ENCODE data around the gene JPH2.

The JPH2 gene

GRCh38 chr20:44068316-44069201 lies 118.4 kb downstream of the JPH2 start:
- no peak for DNase-seq (ENCODE audit: low spot score)
- TF ChIP-seq, protein P1, sequence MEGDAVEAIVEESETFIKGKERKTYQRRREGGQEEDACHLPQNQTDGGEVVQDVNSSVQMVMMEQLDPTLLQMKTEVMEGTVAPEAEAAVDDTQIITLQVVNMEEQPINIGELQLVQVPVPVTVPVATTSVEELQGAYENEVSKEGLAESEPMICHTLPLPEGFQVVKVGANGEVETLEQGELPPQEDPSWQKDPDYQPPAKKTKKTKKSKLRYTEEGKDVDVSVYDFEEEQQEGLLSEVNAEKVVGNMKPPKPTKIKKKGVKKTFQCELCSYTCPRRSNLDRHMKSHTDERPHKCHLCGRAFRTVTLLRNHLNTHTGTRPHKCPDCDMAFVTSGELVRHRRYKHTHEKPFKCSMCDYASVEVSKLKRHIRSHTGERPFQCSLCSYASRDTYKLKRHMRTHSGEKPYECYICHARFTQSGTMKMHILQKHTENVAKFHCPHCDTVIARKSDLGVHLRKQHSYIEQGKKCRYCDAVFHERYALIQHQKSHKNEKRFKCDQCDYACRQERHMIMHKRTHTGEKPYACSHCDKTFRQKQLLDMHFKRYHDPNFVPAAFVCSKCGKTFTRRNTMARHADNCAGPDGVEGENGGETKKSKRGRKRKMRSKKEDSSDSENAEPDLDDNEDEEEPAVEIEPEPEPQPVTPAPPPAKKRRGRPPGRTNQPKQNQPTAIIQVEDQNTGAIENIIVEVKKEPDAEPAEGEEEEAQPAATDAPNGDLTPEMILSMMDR (IDR thresholded peaks at IDR 0.05; ENCODE audit: borderline replicate concordance, control extremely low read depth, extremely low read depth, insufficient read depth, missing control alignments): no peak
- in situ Hi-C loops (cut with MboI; ENCODE audit: low sequenced_read_pairs, unreplicated experiment): no loop called here

DNA sequence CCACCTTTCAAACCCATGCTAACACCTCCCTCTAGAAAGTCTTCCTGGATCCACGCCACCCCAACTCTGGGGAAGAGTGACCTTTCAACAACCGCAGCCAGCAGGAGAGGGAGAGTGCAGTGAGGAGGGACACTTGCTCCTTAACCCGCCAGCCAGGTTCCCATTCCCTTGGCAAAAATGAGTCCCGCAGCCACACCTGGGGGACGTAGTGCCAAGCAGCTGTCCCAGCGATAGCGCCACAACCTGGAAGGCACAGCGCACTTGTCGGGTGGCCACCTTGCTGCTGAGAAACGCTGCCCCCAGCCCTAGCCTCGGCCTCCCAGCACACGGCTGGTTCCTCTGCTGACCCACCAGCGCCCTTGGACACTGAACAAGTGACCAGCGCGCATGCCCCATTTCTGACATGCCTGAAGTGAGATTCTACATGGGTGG lies 119.3 kb downstream of the JPH2 start:
- in situ Hi-C loops (cut with MboI; ENCODE audit: low sequenced_read_pairs, unreplicated experiment): no loop called here
- TF ChIP-seq, protein P1 (IDR thresholded peaks at IDR 0.05; ENCODE audit: borderline replicate concordance, control extremely low read depth, extremely low read depth, insufficient read depth, missing control alignments): no peak
- no peak for DNase-seq (ENCODE audit: low spot score)

DNA sequence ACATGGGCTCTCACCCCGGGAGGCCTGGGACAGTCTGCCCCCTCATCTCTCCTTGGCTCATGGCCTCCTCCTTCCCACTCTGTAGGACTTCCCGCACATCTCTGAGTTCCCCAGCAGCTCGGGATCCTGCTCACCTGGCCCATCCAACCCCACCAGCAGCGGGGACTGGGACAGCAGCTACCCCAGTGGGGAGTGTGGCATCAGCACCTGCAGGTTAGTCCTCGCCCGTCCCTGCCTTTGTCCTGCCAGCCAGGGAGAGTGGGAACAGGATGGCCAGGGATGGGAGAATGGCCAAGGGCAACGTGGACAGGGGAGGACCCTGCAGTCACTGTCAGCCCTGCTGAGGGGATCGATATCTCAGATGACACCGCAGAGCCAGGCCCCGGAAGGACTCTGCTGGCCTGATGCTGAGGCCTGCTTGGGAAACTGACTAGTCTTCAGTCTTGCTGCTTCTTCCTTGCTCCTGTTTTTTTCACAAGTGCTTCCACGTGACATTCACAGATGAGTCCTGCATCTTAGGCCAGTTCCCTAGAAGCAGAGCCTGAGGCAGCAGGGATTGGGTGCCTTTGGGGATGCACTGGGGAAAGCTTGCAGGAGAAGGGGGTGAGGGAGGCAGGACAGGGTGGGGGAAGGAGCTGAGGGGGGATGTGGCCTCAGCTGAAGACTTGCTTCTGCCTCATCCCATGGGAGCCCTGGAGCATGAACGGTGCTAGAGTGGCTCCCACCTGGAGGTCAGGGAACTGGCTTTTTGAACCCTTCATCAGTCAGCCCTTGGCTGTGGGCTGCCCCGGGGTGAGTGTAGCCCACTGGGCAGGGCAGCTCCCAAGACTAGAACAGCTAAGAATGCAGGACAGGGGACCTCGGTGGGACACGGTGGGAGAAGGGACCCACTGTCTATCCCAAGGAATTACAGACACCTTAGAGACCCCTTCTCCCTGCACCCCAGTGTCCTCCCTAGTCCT lies 120.1 kb downstream of the JPH2 start:
- TF ChIP-seq, protein P1 (IDR thresholded peaks at IDR 0.05; ENCODE audit: borderline replicate concordance, control extremely low read depth, extremely low read depth, insufficient read depth, missing control alignments): no peak
- in situ Hi-C loops (cut with MboI; ENCODE audit: low sequenced_read_pairs, unreplicated experiment): no loop called here

DNA sequence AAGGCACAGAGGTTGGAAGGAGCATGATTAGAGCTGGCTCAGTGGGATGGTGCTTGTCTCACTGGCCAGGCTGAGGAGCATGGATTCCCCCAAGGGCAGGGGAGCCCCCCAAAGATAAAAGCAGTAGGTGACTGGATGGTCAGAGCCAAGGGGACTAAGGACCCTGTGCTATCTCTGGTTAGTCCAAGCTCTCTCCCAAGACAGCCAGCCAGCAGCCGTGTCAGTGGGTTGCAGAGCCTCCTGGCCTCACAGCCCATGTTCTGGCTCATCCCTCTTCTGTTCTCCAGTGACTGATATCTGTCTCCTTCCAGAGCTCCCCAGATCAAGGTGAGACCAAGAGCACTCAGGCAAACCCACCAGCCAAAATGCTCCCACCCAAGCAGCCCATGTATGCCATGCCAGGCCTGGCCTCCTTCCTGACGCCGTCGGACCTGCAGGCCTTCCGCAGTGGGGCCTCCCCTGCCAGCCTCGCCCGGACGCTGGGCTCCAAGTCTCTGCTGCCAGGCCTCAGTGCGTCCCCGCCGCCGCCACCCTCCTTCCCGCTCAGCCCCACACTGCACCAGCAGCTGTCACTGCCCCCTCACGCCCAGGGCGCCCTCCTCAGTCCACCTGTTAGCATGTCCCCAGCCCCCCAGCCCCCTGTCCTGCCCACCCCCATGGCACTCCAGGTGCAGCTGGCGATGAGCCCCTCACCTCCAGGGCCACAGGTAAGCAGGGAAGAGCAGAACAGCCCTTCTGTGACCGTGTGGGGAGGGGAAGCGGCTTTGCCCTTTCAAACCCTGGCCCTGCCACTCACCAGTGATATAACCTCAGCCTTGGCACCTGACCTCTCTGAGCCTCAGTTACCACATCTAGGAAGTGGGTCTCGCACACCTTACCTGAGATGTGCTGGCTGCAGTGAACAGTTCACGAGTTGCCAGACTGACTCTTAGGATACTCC lies 121.3 kb downstream of the JPH2 start:
- in situ Hi-C loops (cut with MboI; ENCODE audit: low sequenced_read_pairs, unreplicated experiment): no loop called here
- TF ChIP-seq, protein P1 (IDR thresholded peaks at IDR 0.05; ENCODE audit: borderline replicate concordance, control extremely low read depth, extremely low read depth, insufficient read depth, missing control alignments): no peak
- DNase-seq (ENCODE audit: low spot score): no peak

More for the DNA sequence above, 120.1 kb downstream of the JPH2 start:
- DNase-seq (ENCODE audit: low spot score): no peak

DNA sequence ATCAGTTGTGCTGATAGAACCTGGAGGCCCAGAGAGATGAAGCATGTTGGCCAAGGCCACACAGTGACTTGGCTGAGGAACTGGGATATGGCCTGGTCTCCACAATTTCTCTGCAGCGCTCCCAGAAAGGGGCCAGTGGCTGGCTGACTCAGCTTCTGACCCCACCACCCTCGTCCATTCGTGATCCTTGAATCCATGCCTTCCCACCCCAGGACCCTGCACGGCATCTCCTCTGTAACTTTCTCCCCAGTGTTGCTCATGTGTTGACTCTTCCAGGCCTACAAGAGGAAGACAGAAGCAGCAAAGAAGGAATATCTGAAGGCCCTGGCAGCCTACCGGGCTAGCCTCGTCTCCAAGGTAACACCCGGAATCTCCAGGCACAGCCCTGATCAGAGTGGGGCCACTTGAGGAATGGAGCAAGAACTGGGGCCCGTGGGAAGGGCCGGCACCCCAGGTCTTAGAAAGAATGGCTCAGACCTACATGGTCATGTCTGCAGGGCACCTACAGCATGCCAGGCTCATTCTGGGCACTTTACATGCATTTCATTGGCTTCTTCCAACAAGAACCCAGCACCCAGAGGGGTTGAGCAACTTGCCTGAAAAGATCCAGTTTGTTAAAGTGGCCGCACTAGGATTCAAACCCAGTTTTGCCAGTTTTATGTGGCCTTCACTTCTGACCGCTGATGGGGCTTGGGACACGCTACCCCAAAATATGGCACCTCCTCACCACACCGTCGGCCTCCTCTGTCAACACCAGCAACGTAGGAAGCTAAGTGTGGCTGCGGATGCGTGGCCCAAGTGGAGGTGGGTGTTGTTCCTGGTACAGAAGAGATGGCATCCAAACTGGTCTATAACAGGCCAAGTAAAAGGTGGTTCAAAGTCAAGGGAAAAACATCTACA lies 122.2 kb downstream of the JPH2 start:
- in situ Hi-C loops (cut with MboI; ENCODE audit: low sequenced_read_pairs, unreplicated experiment): no loop called here
- TF ChIP-seq, protein P1 (IDR thresholded peaks at IDR 0.05; ENCODE audit: borderline replicate concordance, control extremely low read depth, extremely low read depth, insufficient read depth, missing control alignments): no peak
- no peak for DNase-seq (ENCODE audit: low spot score)
